Measurements from ENCODE around the gene DNAJB1.
A peak's percentile ranks its signal among the peaks of the same experiment; 100 is the strongest.
"Not testable (repeated sequence)": the region's sequence is repeated elsewhere in the genome, so short reads cannot be mapped to it uniquely, and the experiment has no call there.

The DNAJB1 gene

DNA sequence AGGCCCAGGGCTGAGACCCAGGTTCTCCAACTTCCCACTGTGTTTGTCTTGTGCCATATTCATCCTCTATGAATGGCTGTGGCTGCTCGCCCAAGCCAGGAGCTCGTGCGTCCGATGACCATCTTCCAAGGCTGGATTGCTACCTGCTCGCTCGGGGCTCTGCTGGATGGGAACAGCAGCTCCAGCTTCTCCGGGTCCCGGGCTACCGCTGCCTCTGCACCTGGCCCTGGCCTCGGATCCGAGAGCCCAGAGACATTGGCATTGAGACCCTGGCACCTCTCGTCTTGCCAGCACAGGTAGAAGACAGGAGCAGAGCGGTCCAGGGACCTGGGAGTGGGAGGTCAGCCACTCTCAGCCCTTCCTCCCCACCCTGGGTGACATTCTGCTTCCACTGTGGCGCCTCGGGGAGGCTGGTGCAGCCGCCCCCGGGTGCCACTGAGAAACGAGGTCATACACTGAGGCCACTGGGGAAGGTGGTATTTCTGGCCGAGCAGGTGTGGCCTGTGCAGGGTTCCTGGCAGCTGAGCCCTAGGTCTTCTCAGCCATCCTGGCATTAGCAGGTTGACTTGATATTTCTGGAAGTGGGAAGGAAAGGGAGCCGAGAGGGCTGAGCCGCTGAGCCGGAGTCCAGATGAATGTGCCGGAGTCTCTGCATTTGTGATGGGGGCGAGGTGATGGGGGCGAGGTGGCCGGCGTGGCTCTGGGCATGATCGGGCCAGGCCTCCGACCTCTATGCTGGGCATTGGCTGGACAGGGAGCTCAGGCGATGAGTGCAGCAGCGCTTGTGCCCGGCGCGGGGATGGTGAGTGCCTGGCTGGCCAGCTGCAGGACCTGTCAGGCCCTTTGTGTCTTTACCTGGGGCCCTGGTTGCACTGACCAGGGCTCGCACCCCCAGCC is 35.1 kb upstream of the DNAJB1 start:
- no peak for DNase-seq

GRCh38 chr19:14552006-14552360 is 33.8 kb upstream of the DNAJB1 start:
- not testable (repeated sequence) for DNase-seq

DNA sequence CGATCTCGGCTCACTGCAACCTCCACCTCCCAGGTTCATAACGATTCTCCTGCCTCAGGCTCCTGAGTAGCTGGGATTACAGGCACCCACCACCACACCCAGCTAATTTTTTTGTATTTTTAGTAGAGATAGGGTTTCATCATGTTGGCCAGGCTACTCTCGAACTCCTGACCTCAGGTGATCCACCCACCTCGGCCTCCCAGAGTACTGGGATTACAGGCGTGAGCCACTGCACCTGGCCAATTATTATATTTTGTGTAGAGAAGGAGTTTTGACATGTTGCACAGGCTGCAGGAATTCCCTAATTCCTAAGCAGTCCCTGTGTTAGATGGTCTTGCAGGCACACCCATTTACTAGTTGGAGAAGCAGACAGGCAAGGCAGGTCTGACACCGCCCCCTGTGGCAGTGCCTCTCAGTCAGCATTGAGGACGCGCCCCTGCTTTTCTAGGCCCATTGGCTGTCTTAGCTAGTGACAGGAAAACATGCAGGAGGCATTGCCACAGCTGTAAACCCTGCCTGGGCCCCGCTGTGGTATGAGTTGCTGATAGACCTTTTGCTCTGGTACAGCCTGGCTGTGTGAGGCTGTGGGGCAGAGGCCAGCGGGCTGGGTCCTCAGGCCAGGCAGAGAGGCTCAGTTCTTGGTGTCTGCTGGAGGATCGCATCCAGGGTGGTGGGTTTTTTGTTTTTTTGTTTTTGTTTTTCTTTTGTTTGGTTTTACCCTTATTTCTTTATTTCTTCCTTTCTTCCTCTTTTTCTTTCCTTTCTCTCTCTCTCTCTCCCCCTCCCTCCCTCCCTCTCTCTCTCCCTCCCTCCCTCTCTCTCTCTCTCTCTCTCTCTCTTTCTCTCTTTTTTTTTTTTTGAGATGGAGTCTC is 33.2 kb upstream of the DNAJB1 start:
- DNase-seq: not testable (repeated sequence)

DNA sequence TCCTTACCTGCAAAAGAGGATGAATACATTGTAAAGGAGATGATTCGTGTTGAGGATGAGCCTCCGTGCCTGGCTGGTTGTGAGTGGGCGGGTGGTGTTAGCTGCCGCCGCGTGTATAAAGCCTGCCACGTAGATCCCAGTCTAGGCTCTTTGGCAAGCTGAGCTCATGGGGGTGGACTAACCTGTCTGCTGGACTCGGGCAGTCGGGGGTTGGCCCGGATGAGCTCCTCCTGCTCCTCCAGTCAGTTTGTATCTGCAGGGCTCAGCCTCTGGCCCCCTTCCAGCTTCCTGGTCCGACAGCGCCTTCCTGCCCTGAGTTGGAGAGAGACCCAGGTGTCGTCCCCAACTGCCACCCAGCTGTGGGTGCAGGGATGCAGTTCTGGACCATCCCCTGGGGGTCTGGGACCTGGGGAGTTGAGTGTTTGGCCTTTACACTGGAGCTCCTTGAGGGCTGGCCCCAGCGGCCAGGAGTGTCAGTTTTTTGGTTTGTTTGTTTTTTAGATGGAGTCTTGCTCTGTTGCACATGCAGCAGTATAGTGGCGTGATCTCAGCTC is 32.1 kb upstream of the DNAJB1 start:
- no peak for DNase-seq

DNA sequence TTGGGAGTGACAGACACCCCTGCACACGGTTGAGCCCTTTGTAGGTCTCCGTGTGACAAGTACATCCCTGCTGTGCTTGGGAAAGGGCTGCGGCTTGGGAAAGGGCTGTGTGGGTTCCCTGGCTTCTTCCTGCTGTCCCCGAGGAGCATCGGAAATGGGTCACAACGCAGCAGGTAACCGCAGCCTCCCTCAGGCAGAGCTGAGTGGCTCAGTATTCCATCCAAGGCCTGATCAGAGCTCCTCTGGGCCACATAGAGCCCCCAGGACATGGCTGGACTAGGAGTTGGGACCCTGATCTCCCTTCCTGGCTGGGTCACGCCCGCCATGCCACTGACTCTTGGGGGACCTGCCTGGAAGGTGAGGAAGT is 27.5 kb upstream of the DNAJB1 start:
- no peak for DNase-seq

DNA sequence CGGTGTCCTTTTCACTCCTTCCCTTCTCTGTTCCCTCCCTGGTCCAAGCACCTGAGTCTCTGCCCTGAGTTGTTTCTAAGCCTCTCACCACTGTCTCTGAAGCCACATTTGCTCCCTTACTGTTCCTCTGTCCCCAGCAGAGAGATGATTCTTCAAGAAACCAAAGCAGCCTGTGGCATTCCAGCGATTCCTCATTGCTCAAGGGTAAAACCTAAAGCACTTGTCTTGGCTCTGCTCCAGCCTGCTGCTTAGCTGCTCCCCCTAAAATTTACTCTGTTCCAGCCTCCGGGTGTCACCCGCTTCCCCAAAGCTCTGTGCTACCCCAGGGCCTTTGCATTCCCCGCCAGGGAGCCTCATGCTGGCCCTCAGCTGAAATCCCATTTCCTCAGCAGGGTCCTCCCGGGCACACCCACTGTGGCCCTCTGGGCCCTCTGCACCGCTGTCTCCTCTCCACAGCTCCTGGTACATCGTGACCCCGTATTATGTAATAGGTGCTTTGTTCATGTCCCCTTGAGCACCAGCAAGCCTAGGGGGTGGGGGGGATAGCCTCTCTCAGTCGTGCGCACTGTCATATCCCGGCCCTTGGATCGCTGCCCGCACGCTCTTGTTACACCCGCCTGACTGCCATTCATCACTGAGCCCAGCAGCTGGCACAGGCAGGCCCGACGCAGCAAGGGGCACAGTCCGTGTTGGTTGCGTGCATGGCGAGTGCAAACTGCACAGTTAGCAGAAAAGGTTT is 26.9 kb upstream of the DNAJB1 start:
- peak in 1 of 2 experiments; percentile 32 for DNase-seq

GRCh38 chr19:14544047-14544446 is 25.9 kb upstream of the DNAJB1 start:
- DNase-seq: no peak

- DNase-seq: no peak
These were observed 24.6 kb upstream of the DNAJB1 start for GRCh38 chr19:14542711-14543328.

DNA sequence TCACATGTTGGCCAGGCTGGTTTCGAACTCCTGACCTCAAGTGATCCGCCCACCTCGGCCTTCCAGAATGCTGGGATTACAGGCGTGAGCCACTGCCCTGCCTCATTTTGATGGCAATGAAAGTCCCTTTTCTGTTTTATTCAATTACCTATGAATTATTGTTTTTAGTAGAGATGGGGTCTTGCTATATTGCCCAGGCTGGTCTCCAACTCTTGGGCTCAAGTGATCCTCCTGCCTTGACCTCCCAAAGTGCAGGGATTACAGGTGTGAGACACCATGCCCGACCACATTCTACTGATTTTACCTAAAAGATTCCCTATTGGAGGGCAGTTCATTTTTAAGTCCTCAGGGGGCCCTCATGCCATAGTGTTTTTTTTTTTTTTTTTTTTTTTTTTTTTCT is 23.8 kb upstream of the DNAJB1 start:
- not testable (repeated sequence) for DNase-seq

DNA sequence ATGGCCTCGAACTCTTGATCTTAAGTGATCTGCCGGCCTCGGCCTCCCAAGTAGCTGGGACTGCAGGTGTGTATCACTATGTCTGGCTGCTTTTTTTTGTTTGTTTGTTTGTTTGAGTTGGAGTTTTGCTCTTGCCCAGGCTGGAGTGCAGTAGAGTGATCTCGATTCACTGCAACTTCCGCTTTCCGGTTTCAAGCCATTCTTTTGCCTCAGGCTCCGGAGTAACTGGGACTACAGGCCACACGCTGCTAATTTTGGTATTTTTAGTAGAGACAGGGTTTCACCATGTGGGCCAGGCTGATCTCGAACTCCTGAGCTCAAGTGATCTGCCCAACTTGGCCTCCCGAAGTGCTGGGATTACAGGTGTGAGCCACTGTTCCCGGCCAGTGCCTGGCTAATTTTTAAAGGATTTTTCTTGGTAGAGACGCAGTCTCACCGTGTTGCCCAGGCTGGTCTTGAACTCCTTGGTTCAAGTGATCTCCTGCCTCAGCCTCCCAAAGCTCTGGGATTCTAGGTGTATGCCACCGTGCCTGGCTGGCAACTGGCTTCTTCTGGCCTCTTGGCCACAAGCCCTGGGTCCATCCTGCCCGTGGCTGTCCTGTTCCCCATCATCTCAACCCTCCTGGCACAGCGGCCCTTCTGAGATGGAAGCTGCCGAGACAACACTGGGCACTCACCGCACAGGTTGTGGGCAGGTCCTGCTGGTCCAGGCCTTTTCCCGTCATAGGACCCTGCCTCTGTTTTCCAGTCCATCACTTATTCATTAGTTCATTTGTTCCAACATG is 22.7 kb upstream of the DNAJB1 start:
- no peak for DNase-seq

DNA sequence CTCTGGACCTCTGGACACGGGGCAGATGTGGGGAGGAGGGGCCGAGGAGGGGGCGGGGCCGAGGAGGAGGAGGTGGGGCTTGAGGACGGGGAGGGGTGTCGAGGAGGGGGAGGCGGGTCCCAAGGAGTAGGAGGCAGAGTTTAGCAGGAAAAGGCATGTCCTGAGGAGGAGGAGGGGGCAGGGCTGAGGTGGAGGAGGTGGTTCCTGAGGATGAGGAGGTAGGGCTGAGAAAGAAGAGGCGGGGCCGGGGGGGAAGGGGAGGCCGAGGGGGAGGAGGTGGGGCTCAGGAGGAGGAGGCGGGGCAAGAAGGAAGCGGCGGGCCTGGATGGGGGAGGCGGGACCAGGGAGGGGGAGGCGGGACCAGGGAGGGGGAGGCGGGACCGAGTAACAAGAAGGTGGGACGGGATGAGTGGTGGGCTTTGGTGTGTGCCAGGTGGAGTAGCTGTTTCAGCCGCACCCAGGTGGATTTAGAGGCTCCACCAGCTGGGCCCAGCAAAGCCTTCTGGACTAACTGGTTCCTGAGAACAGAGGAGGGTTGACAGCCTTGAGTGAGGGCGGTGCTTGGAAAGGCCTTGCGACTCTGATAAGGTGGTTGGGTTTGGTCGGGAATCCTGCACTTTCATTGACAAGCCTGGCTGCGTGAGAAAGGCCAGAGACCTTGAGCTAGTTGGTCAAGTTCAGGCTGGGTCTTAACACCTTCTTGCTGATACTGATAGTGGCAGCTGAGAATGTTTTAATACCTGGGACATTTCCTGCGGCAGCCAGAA is 18.9 kb upstream of the DNAJB1 start:
- no peak for DNase-seq

DNA sequence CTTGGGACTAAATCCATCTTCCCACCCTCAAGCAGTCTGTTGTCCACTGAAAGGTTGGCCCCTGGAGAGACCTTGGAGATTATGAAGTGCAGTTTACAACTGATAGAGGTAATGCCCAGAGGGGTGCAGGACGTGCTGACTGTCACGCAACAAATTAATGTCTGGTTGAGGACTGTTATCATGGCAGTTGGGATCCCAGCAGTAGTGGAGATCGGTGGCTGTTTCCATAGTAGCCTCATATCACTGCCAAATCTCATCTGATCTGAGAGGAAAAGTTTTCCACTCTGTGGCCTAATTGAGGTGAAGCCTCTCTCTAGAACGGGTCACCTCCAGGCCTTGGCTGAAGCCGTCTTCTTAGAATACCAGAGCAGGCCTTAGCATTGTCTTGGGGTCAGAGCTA is 15.3 kb upstream of the DNAJB1 start:
- DNase-seq: no peak

GRCh38 chr19:14530506-14530905 is 12.3 kb upstream of the DNAJB1 start:
- DNase-seq: no peak

- DNase-seq: peak in 1 of 2 experiments; percentile 65
These were observed 11.8 kb upstream of the DNAJB1 start for GRCh38 chr19:14530005-14530348.

- peak; percentile 100 for DNase-seq
These were observed 11.2 kb upstream of the DNAJB1 start, which contains the start of gene TECR for GRCh38 chr19:14529254-14530004. Gene TECR (plus strand): TSS chr19:14529594. CDS start chr19:14529697, 103 bp downstream.

DNA sequence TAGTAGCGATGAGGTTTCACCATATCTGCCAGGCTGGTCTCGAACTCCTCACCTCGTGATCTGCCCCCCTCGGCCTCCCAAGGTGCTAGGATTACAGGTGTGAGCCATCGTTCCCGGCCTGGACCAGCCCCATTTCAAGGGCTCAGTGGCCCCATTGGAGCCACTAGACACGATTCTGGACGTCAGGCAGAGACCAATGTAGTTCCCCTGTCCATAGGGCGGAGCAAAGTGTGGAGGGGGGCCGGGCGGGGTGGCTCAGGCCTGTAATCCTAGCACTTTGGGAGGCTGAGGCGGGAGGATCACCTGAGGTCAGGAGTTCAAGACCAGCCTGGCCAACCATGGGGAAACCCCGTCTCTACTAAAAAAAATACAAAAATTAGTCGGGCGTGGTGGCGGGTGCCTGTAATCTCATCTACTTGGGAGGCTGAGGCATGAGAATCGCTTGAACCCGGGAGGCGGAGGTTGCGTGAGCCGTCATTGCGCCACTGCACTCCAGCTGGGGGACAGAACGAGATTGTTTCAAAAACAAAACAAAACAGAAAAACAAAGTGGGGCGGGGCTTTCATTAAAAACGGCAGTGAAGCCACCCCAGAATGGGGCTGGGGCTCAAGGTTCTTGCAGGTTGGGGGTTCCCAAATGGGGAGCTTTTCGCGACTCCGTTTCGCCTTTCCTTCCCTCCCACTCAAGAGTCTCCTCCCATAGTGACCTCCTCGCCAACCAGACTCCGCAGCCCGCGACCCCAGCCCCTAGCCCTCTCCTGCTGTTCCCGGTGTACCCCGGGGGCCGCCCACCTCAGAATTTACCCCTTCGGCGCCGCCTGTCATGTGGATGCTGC is 10.4 kb upstream of the DNAJB1 start:
- no peak for DNase-seq

GRCh38 chr19:14526423-14526822 is 8.2 kb upstream of the DNAJB1 start:
- DNase-seq: no peak

GRCh38 chr19:14525729-14526128 is 7.5 kb upstream of the DNAJB1 start:
- no peak for DNase-seq

DNA sequence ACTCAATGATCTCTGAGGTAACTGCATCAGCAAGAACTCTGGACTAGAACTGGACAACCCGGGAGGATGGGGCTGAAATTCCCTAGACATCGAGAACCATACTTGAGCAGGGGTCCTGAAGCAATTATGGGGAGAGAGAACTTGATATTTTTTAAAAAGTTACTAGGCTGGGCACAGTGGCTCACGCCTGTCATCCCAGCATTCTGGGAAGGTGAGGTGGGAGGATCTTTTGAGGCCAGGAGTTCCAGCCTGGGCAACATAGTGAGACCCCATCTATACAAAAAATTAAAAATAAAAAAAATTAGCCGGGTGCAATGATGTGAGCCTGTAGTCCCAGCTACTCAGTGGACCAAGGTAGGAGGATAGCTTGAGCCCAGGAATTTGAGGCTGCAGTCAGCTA is 2.3 kb upstream of the DNAJB1 start:
- no peak for DNase-seq
